Non-pigmented ciliary epithelial cell (primary cell): Measurements from ENCODE around the gene DUSP22.

ENCODE experiments used
- DNase-seq: peaks from one replicate; pipeline ENCODE4 v3.0.0-alpha.2; 2010; ENCODE audit warnings: low read depth

Gene DUSP22

GRCh38 chr6:297571-298232 lies 5.4 kb downstream of the DUSP22 start:
- DNase-seq: no peak

- no peak for DNase-seq
Observed at GRCh38 chr6:298233-299103, 6.2 kb downstream of the DUSP22 start.

GRCh38 chr6:299104-299980 lies 7.1 kb downstream of the DUSP22 start:
- DNase-seq: no peak

- DNase-seq: no peak
Observed at GRCh38 chr6:300026-300425, 7.7 kb downstream of the DUSP22 start.

GRCh38 chr6:300494-301198 lies 8.4 kb downstream of the DUSP22 start:
- no peak for DNase-seq

- DNase-seq: no peak
Observed at GRCh38 chr6:301526-301925, 9.2 kb downstream of the DUSP22 start.

GRCh38 chr6:301929-302705 lies 9.8 kb downstream of the DUSP22 start:
- DNase-seq: no peak

- no peak for DNase-seq
Observed at GRCh38 chr6:302760-303159, 10.5 kb downstream of the DUSP22 start.

- no peak for DNase-seq
Observed at GRCh38 chr6:303263-303662, 11.0 kb downstream of the DUSP22 start.

GRCh38 chr6:303948-304558 lies 11.8 kb downstream of the DUSP22 start:
- DNase-seq: no peak

GRCh38 chr6:304833-305370 lies 12.6 kb downstream of the DUSP22 start:
- no peak for DNase-seq

- DNase-seq: no peak
Observed at GRCh38 chr6:305371-306206, 13.3 kb downstream of the DUSP22 start.

- no peak for DNase-seq
Observed at GRCh38 chr6:306641-307061, 14.4 kb downstream of the DUSP22 start.

GRCh38 chr6:307065-307814 lies 15.0 kb downstream of the DUSP22 start:
- DNase-seq: no peak

- no peak for DNase-seq
Observed at GRCh38 chr6:307874-308273, 15.6 kb downstream of the DUSP22 start.

- no peak for DNase-seq
Observed at GRCh38 chr6:308307-308706, 16.0 kb downstream of the DUSP22 start.

- DNase-seq: no peak
Observed at GRCh38 chr6:308768-309167, 16.5 kb downstream of the DUSP22 start.

- DNase-seq: no peak
Observed at GRCh38 chr6:309947-310346, 17.7 kb downstream of the DUSP22 start.

- no peak for DNase-seq
Observed at GRCh38 chr6:310671-311070, 18.4 kb downstream of the DUSP22 start.
